ENCODE results near the gene MAP2K5.

Gene MAP2K5

GRCh38 chr15:67542420-67543347 is at the start of gene MAP2K5:
Gene MAP2K5, plus strand, starts transcription at chr15:67542703. Its CDS starts 633 bp downstream, at chr15:67543336.
- DNase-seq = peak; percentile 86

GRCh38 chr15:67495585-67495984 is 46.9 kb upstream of the MAP2K5 start:
- no peak for DNase-seq

- no peak for DNase-seq
Measured at GRCh38 chr15:67501177-67501835, 41.2 kb upstream of the MAP2K5 start.

GRCh38 chr15:67501836-67502461 is 40.6 kb upstream of the MAP2K5 start:
- no peak for DNase-seq

GRCh38 chr15:67504056-67504455 is 38.4 kb upstream of the MAP2K5 start:
- DNase-seq = no peak

- no peak for DNase-seq
Measured at GRCh38 chr15:67504796-67505195, 37.7 kb upstream of the MAP2K5 start.

- DNase-seq = no peak
Measured at GRCh38 chr15:67505675-67506572, 36.6 kb upstream of the MAP2K5 start.

GRCh38 chr15:67506775-67507747 is 35.4 kb upstream of the MAP2K5 start:
- no peak for DNase-seq

GRCh38 chr15:67508407-67508806 is 34.1 kb upstream of the MAP2K5 start:
- DNase-seq = no peak

- no peak for DNase-seq
Measured at GRCh38 chr15:67509918-67510317, 32.6 kb upstream of the MAP2K5 start.

GRCh38 chr15:67510597-67511190 is 31.8 kb upstream of the MAP2K5 start:
- DNase-seq = no peak

GRCh38 chr15:67511606-67512005 is 30.9 kb upstream of the MAP2K5 start:
- DNase-seq = no peak

- DNase-seq = no peak
Measured at GRCh38 chr15:67512140-67512539, 30.4 kb upstream of the MAP2K5 start.

GRCh38 chr15:67512933-67513714 is 29.4 kb upstream of the MAP2K5 start:
- no peak for DNase-seq

- no peak for DNase-seq
Measured at GRCh38 chr15:67515090-67515489, 27.4 kb upstream of the MAP2K5 start.

- DNase-seq = no peak
Measured at GRCh38 chr15:67515557-67515956, 26.9 kb upstream of the MAP2K5 start.

- no peak for DNase-seq
Measured at GRCh38 chr15:67520321-67521028, 22.0 kb upstream of the MAP2K5 start.

GRCh38 chr15:67521029-67521782 is 21.3 kb upstream of the MAP2K5 start, which contains the start of gene C15orf61:
Gene C15orf61, plus strand, starts transcription at chr15:67521131. Its CDS starts 118 bp downstream, at chr15:67521249.
- peak; percentile 85 for DNase-seq
